IPS-15b (cell line): ENCODE data around the gene PEX19.

Source experiments
- H3K27me3 ChIP-seq: one replicate; pipeline ENCODE4 v1.6.1; 2013; ENCODE audit warnings: low read length; ENCODE audit not compliant: control insufficient read depth, insufficient read depth
- H3K36me3 ChIP-seq: one replicate; pipeline ENCODE4 v1.6.1; 2013; ENCODE audit warnings: low read length; ENCODE audit not compliant: control insufficient read depth, insufficient read depth
- H3K4me1 ChIP-seq: one replicate; pipeline ENCODE4 v1.6.1; 2013; ENCODE audit warnings: mild to moderate bottlenecking, low read length; ENCODE audit not compliant: control insufficient read depth, insufficient read depth
- H3K4me3 ChIP-seq: one replicate; pipeline ENCODE4 v1.5.1; 2013; ENCODE audit warnings: low read depth, low read length
- H3K9ac ChIP-seq: one replicate; pipeline ENCODE4 v1.6.1; 2013; ENCODE audit warnings: low read depth, mild to moderate bottlenecking, low read length
- H3K9me3 ChIP-seq: one replicate; pipeline ENCODE4 v1.6.1; 2013; ENCODE audit warnings: mild to moderate bottlenecking, low read length; ENCODE audit not compliant: control insufficient read depth, insufficient read depth

Gene PEX19

GRCh38 chr1:160271025-160271424 is 13.9 kb downstream of the PEX19 start:
- H3K4me1 ChIP-seq, result no peaks in the 10 kb centered on the region
- no peak overlapping the region for H3K9ac ChIP-seq
- H3K36me3 ChIP-seq, result no peaks in the 10 kb centered on the region
- H3K27me3 ChIP-seq, result peaks cover 4% of the 10 kb centered on the region
- H3K4me3 ChIP-seq, result no peak overlapping the region
- no peaks in the 10 kb centered on the region for H3K9me3 ChIP-seq

DNA sequence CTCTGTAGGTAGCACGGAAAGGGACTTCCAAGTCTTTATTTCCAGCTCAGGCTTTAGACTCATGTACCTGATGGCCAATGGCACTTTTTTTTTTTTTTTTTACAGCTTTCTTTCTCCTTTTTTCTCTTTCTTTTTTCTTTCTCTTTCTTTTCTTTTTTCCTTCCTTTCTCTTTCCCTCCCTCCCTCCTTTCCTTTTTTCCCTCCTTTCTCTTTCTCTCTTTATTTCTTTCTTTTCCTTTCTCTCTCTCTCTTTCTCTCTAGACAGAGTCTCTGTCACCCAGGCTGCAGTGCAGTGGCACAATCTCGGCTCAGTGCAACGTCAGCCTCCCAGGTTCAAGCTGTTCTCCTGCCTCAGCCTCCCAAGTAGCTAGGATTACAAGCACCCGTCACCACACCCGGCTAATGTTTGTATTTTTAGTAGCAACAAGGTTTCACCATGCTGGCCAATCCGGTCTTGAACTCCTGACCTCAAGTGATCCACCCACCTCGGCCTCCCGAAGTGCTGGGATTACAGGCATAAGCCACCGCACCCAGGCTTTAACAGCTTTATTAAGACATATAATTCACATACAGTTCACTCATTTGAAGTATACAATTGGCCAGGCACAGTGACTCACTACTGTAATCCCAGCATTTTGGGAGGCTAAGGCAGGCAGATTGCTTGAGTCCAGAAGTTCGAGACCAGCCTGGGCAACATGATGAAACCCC is 17.5 kb downstream of the PEX19 start:
- Histone ChIP-seq H3K9me3 (no peaks in the 10 kb centered on the region), H3K27me3 (peaks cover 4% of the 10 kb centered on the region), H3K4me1 (no peaks in the 10 kb centered on the region), H3K36me3 (no peaks in the 10 kb centered on the region), H3K4me3 (no peak overlapping the region), H3K9ac (no peak overlapping the region)

DNA sequence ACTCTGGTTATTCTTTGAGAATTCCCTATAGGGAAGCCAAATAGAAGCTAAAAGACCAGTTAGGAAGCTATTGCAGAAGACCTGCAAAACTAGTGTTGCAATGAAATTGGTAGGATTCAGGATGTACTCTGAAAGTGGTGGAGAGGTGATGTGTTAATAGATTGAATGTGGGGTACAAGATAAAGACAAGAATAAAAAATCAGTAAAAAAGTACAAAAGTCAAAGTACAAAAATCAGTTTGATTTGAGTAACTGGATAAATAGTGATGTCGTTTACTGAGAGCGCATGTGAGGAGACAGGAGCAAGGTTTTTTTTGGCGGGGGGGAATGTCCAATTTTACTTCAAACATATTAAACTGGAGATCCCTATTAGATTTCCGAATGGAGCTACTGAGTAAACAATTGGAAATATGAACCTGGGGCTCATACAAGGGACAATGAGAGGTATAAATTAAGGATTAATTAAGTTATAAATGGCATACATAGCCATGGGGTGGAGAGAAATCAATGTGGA is 20.1 kb downstream of the PEX19 start:
- Histone ChIP-seq H3K9ac (no peak overlapping the region), H3K36me3 (no peaks in the 10 kb centered on the region), H3K27me3 (peaks cover 4% of the 10 kb centered on the region), H3K4me3 (no peak overlapping the region), H3K4me1 (peaks cover 9% of the 10 kb centered on the region), H3K9me3 (no peaks in the 10 kb centered on the region)

GRCh38 chr1:160261893-160262794 is 22.8 kb downstream of the PEX19 start, which contains the start of gene DCAF8:
DCAF8 (minus strand) TSS chr1:160262549; CDS start chr1:160244008, 18,541 bp downstream.
- Histone ChIP-seq H3K9me3 (no peaks in the 10 kb centered on the region), H3K4me1 (peaks cover 9% of the 10 kb centered on the region), H3K9ac (peak within 1 kb of the TSS; percentile 98), H3K36me3 (no peaks in the 10 kb centered on the region), H3K27me3 (peaks cover 2% of the 10 kb centered on the region), H3K4me3 (peak within 1 kb of the TSS; percentile 99)

GRCh38 chr1:160261556-160261892 is 23.4 kb downstream of the PEX19 start:
- Histone ChIP-seq H3K27me3 (no peaks in the 10 kb centered on the region), H3K4me1 (peaks cover 9% of the 10 kb centered on the region), H3K36me3 (no peaks in the 10 kb centered on the region), H3K9ac (peak overlapping the region; percentile 98), H3K9me3 (no peaks in the 10 kb centered on the region), H3K4me3 (peak overlapping the region; percentile 99)

DNA sequence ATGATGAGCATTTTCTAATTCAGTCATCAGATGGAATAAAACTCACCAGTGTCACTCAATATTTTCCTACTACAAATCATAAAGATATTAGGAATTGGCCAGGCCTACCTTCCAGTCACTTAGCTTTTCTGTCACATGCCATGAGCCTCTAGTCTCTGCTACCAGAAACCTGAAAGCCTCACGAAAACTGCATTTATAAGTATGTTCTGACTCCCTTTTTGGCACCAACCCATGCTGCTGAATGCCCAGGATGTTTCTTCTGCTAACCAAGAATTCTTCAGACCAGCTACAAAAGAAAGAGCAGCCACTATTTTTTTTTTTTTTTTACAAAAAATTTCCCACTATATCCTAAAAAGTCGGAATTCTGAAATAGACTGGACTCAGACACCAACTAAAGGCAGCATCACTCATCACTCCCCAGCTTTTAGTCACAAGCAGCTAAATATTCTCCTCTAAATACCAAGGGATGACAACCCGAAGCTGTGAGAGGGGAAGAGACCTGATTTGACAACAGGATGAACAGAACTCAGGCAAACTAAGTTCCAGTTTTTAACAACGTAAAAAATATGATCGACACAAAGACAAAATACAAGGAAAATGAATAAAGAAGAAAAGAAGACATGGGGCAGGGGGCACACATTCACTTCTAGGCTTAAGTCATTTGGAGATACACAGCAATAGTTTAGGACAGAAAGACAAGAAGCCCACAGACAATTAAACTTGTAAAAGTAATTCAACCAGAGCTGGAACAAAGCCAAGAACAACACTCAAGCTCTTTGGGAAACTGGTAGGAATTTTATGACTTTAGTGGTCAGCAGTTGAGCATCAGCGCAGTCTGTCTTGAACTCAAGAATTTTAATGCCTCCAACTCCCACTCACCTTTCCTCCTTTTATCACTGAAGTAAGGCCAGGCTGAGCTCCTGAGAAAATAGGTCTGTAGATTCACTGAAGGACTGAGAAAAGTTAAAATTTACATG is 24.2 kb downstream of the PEX19 start:
- H3K9ac ChIP-seq, result no peak overlapping the region
- H3K36me3 ChIP-seq, result no peaks in the 10 kb centered on the region
- peaks cover 9% of the 10 kb centered on the region for H3K4me1 ChIP-seq
- peak overlapping the region; percentile 99 for H3K4me3 ChIP-seq
- H3K9me3 ChIP-seq, result no peaks in the 10 kb centered on the region
- no peaks in the 10 kb centered on the region for H3K27me3 ChIP-seq

DNA sequence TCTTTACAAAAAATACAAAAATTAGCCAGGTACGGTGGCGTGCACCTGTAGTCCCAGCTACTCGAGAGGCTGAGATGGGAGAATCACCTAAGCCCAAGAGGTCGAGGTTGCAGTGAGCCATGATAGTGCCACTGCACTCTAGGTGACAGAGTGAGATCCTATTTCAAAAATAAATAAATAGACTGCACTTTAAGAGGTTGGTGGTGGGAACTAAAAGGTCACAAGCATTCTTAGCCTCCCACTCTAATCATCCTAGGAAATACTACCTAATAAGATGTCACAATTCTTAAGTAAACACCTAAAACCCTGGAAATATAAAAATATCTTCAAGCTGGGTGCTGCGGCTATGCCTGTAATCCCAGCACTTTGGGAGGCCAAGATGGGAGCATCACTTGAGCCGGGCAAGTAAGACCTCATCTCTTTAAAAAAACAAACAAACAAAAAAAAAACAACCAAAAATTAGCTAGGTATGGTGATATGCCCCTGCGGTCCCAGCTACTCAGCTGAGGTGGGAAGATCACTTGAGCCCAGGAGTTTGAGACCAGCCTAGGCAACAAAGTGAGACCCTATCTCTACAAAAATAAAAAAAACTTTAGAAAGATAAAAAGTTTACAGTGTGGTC is 26.6 kb downstream of the PEX19 start:
- Histone ChIP-seq H3K36me3 (no peaks in the 10 kb centered on the region), H3K9me3 (no peaks in the 10 kb centered on the region), H3K27me3 (no peaks in the 10 kb centered on the region), H3K4me1 (peaks cover 9% of the 10 kb centered on the region), H3K4me3 (no peak overlapping the region), H3K9ac (no peak overlapping the region)

DNA sequence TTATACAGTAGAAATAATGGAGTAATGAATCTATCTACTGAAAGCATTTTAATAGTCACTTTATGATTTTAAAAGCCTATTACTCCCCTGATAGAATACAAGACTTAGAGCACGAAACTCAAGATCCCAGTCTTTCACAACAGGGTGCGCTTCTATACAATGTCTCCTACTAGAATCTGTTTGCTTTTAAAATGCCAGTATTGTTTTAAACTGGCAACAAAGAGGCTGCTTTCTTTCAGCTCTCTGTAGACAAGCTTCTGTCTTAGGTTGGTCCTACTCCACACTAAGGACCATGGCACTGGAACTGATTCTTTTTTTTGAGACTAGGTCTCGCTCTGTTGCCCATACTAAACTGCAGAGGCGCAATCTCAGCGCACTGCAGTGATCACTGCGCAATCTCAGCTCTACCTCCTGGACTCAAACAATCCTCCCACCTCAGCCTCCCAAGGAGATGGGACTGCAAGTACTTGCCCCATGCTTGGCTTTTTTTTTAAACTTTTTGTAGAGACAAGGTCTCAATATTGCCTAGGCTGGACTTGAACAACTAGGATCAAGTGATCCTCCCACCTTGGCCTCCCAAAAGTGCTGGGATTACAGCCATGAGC is 27.4 kb downstream of the PEX19 start:
- Histone ChIP-seq H3K27me3 (no peaks in the 10 kb centered on the region), H3K36me3 (no peaks in the 10 kb centered on the region), H3K9ac (no peak overlapping the region), H3K9me3 (no peaks in the 10 kb centered on the region), H3K4me3 (no peak overlapping the region), H3K4me1 (peaks cover 9% of the 10 kb centered on the region)

DNA sequence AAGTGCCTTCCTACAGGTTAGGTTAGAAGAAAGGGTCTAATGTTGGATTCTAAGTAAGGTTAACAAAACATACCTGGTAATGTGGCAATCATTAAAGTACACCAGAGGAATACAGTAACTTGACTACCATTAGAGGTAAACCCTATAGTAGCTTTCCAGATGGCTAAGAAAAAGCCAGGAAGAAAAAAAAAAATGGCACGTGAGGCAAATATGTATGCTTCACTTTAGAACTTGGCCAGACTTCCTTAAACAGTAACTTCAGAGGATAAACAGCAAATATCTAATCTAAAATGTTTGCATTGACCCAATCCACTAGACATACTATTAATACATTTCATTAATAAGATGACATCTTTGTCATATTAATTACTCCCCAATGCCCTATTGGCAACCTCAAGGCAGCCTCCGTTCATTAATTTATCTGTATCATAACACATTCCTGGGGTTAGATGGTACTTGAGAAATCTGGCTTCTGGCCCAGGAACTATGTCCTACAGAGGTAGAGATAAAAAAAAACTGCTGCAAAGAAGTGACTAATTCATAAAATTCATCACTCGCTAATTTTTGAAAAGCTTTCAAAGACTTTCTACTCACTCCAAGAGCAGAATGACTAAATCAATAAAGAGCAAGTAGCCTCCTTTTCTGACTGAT is 28.4 kb downstream of the PEX19 start:
- no peak overlapping the region for H3K9ac ChIP-seq
- no peaks in the 10 kb centered on the region for H3K9me3 ChIP-seq
- peaks cover 9% of the 10 kb centered on the region for H3K4me1 ChIP-seq
- H3K27me3 ChIP-seq, result no peaks in the 10 kb centered on the region
- no peak overlapping the region for H3K4me3 ChIP-seq
- H3K36me3 ChIP-seq, result no peaks in the 10 kb centered on the region

DNA sequence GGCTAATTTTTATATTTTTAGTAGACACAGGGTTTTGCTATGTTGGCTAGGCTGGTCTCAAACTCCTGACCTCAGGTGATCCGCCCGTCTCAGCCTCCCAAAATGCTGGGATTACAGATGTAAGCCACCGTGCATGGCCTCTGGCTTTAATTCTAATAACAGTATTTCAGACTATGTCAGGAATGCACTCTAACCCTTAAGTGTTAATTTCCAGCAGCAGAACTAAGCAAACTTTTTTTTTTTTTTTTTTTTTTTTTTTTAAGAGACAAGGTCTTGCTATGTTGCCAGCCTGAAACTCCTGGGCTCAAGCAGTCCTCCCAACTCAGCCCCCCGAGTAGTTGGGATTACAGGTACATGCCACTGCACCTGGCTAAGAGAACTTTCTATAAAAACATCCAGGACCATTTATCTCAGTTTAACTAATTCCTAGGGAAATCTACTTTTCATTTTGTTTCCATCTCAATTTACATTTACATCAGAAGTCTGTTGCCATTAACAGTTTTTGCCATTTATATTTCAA is 29.1 kb downstream of the PEX19 start:
- Histone ChIP-seq H3K4me1 (peaks cover 9% of the 10 kb centered on the region), H3K36me3 (no peaks in the 10 kb centered on the region), H3K27me3 (no peaks in the 10 kb centered on the region), H3K9me3 (no peaks in the 10 kb centered on the region), H3K4me3 (no peak overlapping the region), H3K9ac (no peak overlapping the region)
